Measurements from ENCODE around the gene CXCL12.

CXCL12 gene

DNA sequence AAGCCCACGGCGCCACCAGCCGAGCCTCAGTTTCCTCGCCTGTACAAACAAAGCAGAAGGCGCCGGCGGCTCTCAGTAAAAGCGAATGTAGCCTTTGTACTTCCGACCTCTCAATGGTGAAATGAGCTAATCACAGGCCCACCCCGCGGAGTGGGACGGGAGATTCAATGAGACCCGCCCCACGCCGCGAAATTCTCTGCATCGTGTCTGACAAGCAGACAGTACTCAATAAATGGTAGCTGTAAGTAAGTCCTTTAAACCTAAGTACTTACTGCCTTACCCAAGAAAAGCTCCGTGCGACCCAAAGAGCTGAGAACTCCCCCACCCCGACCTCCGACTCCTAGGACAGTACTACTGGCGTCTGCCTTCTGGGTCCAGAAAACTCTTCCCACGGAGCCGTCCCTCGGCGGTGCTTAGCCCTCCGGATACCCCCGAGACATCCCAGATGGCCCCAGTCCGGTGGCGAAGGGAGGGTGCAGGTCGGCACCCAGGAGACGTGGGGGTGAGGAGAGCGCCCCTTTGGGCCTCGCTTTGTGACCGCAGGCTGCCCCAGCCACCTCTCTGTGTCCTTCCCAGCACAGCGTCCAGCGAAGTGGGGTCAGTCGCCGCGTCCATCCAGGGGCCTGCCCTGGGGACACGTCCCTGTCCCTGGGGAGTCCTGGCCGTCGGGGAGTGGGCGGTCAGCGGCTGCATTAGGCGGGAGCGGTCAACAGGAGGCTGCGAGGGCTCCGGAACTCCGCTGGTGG lies 972 bp upstream of the CXCL12 start:
- no peak for DNase-seq (ENCODE audit: low read depth in 2 of 2)

- DNase-seq (ENCODE audit: low read depth in 2 of 2) = no peak
Measured at GRCh38 chr10:44384601-44385025, 284 bp downstream of the CXCL12 start.

GRCh38 chr10:44383749-44384600 lies 922 bp downstream of the CXCL12 start:
- no peak for DNase-seq (ENCODE audit: low read depth in 2 of 2)

DNA sequence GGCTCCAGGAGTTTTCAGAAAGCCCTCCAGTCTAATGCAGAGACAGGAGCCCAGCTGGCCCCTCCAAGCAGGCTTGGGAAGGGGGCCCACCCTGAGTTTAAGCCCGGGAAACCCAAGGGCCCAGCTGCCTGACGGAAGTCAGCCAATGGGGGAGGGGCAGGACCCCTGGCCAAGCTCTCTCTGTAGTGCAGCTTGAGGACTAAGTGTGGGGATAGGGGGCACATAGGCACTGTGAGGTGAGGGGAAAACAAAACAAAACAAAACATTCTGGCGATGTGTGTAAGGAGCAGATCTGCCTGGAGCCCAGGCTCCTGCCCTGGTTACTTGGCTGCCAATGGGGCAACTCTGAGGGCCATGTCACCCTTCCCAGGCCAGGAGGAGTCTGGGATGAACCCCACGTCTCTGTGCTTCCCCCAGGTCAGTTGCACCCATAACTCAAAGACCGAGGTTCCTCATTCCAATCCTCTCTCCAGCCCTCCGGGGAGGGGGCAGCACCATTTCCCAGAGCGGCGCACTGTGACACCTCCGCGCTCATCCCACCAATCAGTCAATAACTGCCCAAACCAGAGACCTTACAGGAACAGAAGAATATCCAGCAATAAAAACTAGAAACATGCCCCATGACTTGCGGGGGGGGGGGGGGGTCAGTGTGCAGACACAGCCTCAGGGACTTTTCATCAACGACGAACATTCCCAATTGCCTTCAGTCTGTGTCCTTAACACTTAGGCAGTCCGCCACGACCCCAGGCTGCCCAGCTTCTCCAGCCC lies 1.7 kb downstream of the CXCL12 start:
- no peak for DNase-seq (ENCODE audit: low read depth in 2 of 2)

- no peak for DNase-seq (ENCODE audit: low read depth in 2 of 2)
Measured at GRCh38 chr10:44382131-44382858, 2.6 kb downstream of the CXCL12 start.

DNA sequence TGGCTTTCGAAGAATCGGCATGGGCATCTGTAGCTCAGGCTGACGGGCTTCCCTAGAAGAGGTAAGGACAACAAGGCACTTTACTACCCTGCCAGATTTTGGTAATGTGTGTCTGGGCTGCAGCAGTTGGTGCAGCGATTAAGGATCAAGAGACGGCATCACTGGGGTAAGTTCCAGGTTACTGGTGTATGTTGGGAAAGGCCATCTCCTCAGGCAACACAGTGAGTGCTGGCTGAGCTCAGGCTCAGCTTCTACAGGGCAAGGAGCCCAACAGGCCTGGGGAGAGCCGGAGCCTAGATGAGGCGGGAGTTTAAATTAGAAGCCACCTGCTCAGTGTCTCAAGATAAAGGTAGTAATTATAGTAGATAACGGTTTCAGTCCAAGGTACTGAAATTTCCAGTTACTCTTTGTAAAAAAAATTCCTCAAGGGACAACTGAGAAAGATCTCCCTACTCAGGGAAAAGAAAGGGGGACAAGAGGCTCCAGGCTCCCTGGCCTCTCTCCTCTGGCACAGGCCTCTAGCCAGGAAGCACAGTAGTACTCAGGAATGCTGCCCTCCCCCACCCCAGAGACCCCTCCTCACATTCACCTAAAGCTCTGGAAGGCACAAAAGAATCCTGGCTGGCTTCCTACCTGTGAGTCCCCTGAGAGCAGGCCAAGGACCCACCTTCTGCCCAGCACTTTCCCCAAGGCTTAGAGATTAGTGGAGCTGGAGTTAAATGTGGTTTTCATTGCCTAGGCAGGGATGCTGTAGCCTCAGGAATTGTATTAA lies 3.9 kb downstream of the CXCL12 start:
- DNase-seq (ENCODE audit: low read depth in 2 of 2) = no peak

DNA sequence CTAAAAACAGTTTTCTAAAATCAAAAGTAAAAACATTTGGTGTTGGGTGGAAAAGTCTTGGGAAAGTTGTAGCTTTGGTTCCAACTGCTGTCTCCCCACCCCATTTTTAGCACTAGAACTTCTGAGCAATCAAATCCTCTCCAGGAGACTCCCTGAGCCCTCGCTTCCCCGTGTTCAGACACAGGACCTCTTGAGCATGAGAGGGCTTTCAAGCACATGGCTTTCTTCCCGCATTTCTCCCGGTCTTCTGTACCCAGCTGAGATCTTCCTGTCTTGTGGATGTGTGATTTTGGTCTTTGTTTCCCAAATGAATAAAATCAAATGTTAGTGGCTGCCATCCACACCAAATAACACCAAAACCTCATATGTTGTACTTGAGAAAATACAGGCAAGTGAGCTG lies 5.0 kb downstream of the CXCL12 start:
- DNase-seq (ENCODE audit: low read depth in 2 of 2) = no peak

- no peak for DNase-seq (ENCODE audit: low read depth in 2 of 2)
Measured at GRCh38 chr10:44378626-44379025, 6.3 kb downstream of the CXCL12 start.

- no peak for DNase-seq (ENCODE audit: low read depth in 2 of 2)
Measured at GRCh38 chr10:44377651-44378310, 7.1 kb downstream of the CXCL12 start.

- no peak for DNase-seq (ENCODE audit: low read depth in 2 of 2)
Measured at GRCh38 chr10:44376472-44377099, 8.3 kb downstream of the CXCL12 start.

- no peak for DNase-seq (ENCODE audit: low read depth in 2 of 2)
Measured at GRCh38 chr10:44374155-44374554, 10.7 kb downstream of the CXCL12 start.

DNA sequence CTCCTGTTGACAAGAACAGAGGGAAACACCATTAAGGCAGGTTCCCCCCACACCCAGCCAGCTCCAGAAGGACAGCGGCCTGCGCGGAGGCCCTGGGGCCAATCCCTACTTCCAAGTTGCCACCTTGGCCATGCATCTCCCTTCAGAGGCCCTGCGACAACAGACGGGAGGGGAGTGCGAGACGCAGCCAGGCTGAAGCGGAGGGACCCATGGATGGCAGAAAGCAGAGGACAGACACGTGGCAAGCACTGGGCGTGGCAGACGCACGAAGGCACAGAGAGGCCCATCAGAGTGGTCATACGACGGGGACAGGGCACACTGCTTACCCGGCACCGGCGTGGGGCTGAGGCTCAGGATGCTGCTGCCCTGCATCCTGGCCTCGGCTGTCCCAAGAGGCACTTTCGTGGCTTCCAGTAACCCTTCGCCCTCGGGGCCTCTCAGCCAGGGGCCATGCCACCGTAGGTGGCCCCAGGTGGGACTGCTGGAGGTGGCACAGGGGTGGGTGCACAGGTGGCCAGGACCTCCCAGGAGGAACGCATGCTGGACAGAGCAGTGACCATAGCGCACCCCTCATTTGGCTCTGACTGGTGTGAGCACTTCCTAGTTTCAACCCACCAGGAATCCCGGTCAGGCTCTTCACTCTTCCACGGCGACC lies 11.4 kb downstream of the CXCL12 start:
- DNase-seq (ENCODE audit: low read depth in 2 of 2) = no peak

DNA sequence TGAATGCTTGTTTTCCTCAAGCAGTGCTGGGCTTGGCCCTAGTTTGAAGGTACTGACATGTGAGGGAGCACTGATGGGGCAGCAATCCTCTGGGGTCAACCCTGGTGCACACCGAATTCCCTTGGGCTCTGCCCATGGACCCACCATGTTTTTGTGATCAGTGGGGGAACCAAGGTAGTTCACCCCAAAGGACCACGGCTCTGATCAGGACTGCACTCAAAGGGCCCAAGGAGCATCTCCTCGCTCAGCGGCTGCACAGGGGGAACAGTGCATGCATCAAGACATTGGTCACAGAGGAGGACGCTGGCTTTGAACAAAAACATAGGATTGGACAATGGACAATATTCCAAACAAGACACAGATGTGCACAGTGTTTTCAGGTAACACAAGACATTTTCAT lies 12.7 kb downstream of the CXCL12 start:
- DNase-seq (ENCODE audit: low read depth in 2 of 2) = no peak

GRCh38 chr10:44370731-44371248 lies 14.1 kb downstream of the CXCL12 start:
- no peak for DNase-seq (ENCODE audit: low read depth in 2 of 2)

- peak in 1 of 2 experiments; percentile 27 for DNase-seq (ENCODE audit: low read depth in 2 of 2)
Measured at GRCh38 chr10:44369854-44370253, 15.0 kb downstream of the CXCL12 start.

DNA sequence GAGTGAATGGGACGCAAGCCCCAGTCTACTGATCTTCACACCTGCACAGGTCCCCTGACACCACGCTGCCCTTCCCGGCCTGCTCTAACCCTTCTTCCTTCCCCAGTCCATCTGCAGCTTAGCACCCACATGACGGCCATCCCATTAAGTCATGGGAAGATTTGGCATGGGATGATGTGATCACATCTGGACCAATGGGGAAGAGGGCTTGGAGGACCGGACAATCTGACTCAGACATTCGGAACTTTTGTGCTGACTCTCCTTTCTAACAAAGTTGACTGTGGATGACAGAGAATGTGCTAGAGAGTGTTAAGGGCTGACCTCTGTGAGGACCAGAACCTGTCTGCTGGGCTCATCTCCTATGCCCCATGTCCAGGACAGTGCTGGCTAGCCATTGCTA lies 15.6 kb downstream of the CXCL12 start:
- DNase-seq (ENCODE audit: low read depth in 2 of 2) = no peak

GRCh38 chr10:44368637-44369036 lies 16.3 kb downstream of the CXCL12 start:
- no peak for DNase-seq (ENCODE audit: low read depth in 2 of 2)

- no peak for DNase-seq (ENCODE audit: low read depth in 2 of 2)
Measured at GRCh38 chr10:44366941-44367630, 17.8 kb downstream of the CXCL12 start.
